ENCODE results near the gene AKR7A3. TPM values are rescaled to one million over a fixed set of nuclear protein-coding genes. Genes with fewer than 3 reads are reported as not detected.

Gene AKR7A3
- total RNA-seq, 2 donors from 2014 or later = 57.4 to 479 TPM

GRCh38 chr1:19325958-19326747 is 37.6 kb upstream of the AKR7A3 start:
- intact Hi-C loops (cut with DNase I) = no loop called here
- DNase-seq (no peak), ATAC-seq (no peak)
- no peaks in the 10 kb centered on the region for H3K27me3 ChIP-seq
- WGBS, 2 donors = 85 to 97% methylated on average over 18 to 20 of the region's 32 CpGs
- no peak overlapping the region for H3K27ac ChIP-seq
- H3K36me3 ChIP-seq (replicated peaks in 1 of 2; ENCODE audit: insufficient read depth in 1 of 2, low read depth in 2 of 2) = peaks cover 0 to 15% of the 10 kb centered on the region in 2 donors
- TF ChIP-seq, protein P1, sequence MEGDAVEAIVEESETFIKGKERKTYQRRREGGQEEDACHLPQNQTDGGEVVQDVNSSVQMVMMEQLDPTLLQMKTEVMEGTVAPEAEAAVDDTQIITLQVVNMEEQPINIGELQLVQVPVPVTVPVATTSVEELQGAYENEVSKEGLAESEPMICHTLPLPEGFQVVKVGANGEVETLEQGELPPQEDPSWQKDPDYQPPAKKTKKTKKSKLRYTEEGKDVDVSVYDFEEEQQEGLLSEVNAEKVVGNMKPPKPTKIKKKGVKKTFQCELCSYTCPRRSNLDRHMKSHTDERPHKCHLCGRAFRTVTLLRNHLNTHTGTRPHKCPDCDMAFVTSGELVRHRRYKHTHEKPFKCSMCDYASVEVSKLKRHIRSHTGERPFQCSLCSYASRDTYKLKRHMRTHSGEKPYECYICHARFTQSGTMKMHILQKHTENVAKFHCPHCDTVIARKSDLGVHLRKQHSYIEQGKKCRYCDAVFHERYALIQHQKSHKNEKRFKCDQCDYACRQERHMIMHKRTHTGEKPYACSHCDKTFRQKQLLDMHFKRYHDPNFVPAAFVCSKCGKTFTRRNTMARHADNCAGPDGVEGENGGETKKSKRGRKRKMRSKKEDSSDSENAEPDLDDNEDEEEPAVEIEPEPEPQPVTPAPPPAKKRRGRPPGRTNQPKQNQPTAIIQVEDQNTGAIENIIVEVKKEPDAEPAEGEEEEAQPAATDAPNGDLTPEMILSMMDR (IDR thresholded peaks at IDR 0.05) = no peak
- TF ChIP-seq POLR2A (IDR thresholded peaks at IDR 0.05) = no peak
- H3K4me3 ChIP-seq = no peak overlapping the region
- H3K9me3 ChIP-seq = no peaks in the 10 kb centered on the region
- H3K4me1 ChIP-seq = no peaks in the 10 kb centered on the region

GRCh38 chr1:19325368-19325957 is 36.9 kb upstream of the AKR7A3 start:
- intact Hi-C loops (cut with DNase I) = no loop called here
- Histone ChIP-seq H3K36me3 (replicated peaks in 1 of 2; ENCODE audit: insufficient read depth in 1 of 2, low read depth in 2 of 2) (peaks cover 0 to 15% of the 10 kb centered on the region in 2 donors), H3K4me1 (no peaks in the 10 kb centered on the region), H3K4me3 (no peak overlapping the region), H3K27me3 (no peaks in the 10 kb centered on the region), H3K9me3 (no peaks in the 10 kb centered on the region), H3K27ac (no peak overlapping the region)
- WGBS, 2 donors = 76 to 87% methylated on average over 10 to 12 of the region's 19 CpGs
- ATAC-seq = no peak
- no peak for TF ChIP-seq POLR2A (IDR thresholded peaks at IDR 0.05)
- TF ChIP-seq, protein P1 (IDR thresholded peaks at IDR 0.05) = no peak
- DNase-seq = no peak

DNA sequence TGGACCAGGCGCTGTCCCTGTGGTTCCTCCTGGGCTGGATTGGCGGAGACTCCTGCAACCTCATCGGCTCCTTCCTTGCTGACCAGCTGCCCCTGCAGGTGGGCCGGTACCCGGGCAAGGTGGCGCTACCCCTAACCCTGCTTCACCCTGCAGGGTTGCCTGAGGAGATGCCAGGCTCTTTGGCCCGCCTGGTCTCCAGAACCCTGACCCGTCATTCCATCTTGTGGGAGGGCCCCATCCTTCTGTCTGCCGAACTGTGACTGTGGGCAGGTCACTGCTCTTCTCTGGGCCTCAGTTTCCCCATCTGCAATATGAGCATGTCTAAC is 36.1 kb upstream of the AKR7A3 start:
- TF ChIP-seq, protein P1 (IDR thresholded peaks at IDR 0.05) = no peak
- TF ChIP-seq POLR2A (IDR thresholded peaks at IDR 0.05) = no peak
- H3K9me3 ChIP-seq = no peaks in the 10 kb centered on the region
- 92 to 99% methylated on average over 4 to 9 of the region's 9 CpGs for WGBS, 2 donors
- H3K36me3 ChIP-seq (replicated peaks in 1 of 2; ENCODE audit: insufficient read depth in 1 of 2, low read depth in 2 of 2) = peaks cover 0 to 15% of the 10 kb centered on the region in 2 donors
- DNase-seq (no peak), ATAC-seq (no peak)
- no peaks in the 10 kb centered on the region for H3K27me3 ChIP-seq
- H3K4me1 ChIP-seq = no peaks in the 10 kb centered on the region
- intact Hi-C loops (cut with DNase I) = no loop called here
- H3K4me3 ChIP-seq = no peak overlapping the region
- H3K27ac ChIP-seq = no peak overlapping the region

GRCh38 chr1:19323987-19324664 is 35.6 kb upstream of the AKR7A3 start:
- intact Hi-C loops (cut with DNase I) = no loop called here
- peaks cover 0 to 13% of the 10 kb centered on the region in 2 donors for H3K36me3 ChIP-seq (replicated peaks in 1 of 2; ENCODE audit: insufficient read depth in 1 of 2, low read depth in 2 of 2)
- ATAC-seq (no peak), DNase-seq (no peak)
- TF ChIP-seq, protein P1 (IDR thresholded peaks at IDR 0.05) = no peak
- no peak for TF ChIP-seq POLR2A (IDR thresholded peaks at IDR 0.05)
- WGBS, 2 donors = 84 to 99% methylated on average over 14 to 23 of the region's 23 CpGs
- no peak overlapping the region for H3K4me3 ChIP-seq
- no peak overlapping the region for H3K27ac ChIP-seq
- H3K27me3 ChIP-seq = no peaks in the 10 kb centered on the region
- H3K9me3 ChIP-seq = no peaks in the 10 kb centered on the region
- no peaks in the 10 kb centered on the region for H3K4me1 ChIP-seq

Measured in body of pancreas (tissue), 4 donors.